Stomach (tissue), 4 donors: ENCODE measurements around the gene COQ8B.

Experiments used
- CTCF ChIP-seq, 7 experiments: fragments of 450-650 bp in 4 of 7; fragments of 200-600 bp in 3 of 7; sonication (generic) in 3 of 7; IDR thresholded peaks; one replicate each; pipeline ENCODE4 v1.5.1; 2016 to 2019; ENCODE audit warnings: antibody characterized with exemption in 7 of 7, control low read depth in 2 of 7, mild to moderate bottlenecking in 1 of 7
- EP300 ChIP-seq: sonication (generic); formaldehyde crosslinking; IDR thresholded peaks from one replicate; pipeline ENCODE4 v1.6.1; 2017; ENCODE audit warnings: antibody characterized with exemption
- POLR2A ChIP-seq, 4 donors: fragments of 450-650 bp; IDR thresholded peaks; one replicate each; pipeline ENCODE4 v1.6.1; 2016; ENCODE audit warnings: antibody characterized with exemption in 4 of 4, control low read depth in 2 of 4, mild to moderate bottlenecking in 1 of 4, moderate library complexity in 1 of 4
- POLR2AphosphoS5 ChIP-seq, 3 donors: sonication (generic); formaldehyde crosslinking; IDR thresholded peaks; one replicate each; pipeline ENCODE4 v1.6.1; 2016; ENCODE audit warnings: antibody characterized with exemption in 3 of 3

- no peak for TF ChIP-seq CTCF (IDR thresholded peaks at IDR 0.05)
- no peak for TF ChIP-seq POLR2AphosphoS5 (IDR thresholded peaks at IDR 0.05)
- no peak for TF ChIP-seq POLR2A (IDR thresholded peaks at IDR 0.05)
- no peak for TF ChIP-seq EP300
These were observed 1.4 kb upstream of the COQ8B start for GRCh38 chr19:40717880-40718773.
